Esophagus muscularis mucosa (tissue), 4 donors: Measurements from ENCODE around the gene MYO1G. TPM values are rescaled to one million over a fixed set of nuclear protein-coding genes. Genes with fewer than 3 reads are reported as not detected.

Experiments
- DNase-seq: peaks from one replicate; pipeline ENCODE4 v3.0.0-alpha.2; 2017; ENCODE audit errors: extremely low spot score
- H3K27ac ChIP-seq, 4 donors: fragments of 200-600 bp; sonication (generic); replicated peaks in 1 of 4; 1 replicate in 3 of 4; 2 replicates in 1 of 4; pipeline ENCODE4 v1.5.1; 2016 to 2019; ENCODE audit warnings: mild to moderate bottlenecking in 1 of 4
- H3K27me3 ChIP-seq, 4 donors: fragments of 200-600 bp; sonication (generic); one replicate each; pipeline versions ENCODE4 v1.5.1 to v1.6.0; 2016 to 2019
- H3K36me3 ChIP-seq, 4 donors: fragments of 200-600 bp; sonication (generic); one replicate each; pipeline ENCODE4 v1.5.1; 2016 to 2019
- H3K4me1 ChIP-seq, 4 donors: fragments of 200-600 bp; sonication (generic); one replicate each; pipeline ENCODE4 v1.5.1; 2016 to 2019
- H3K4me3 ChIP-seq, 4 donors: fragments of 200-600 bp; sonication (generic); 1 replicate in 2 of 4; 2 replicates in 2 of 4; pipeline ENCODE4 v1.5.1; 2016 to 2019; ENCODE audit warnings: mild to moderate bottlenecking in 4 of 4, moderate library complexity in 1 of 4
- H3K9me3 ChIP-seq, 4 donors: fragments of 200-600 bp; sonication (generic); 1 replicate in 3 of 4; 2 replicates in 1 of 4; pipeline ENCODE4 v1.5.1; 2016 to 2019
- EP300 ChIP-seq: sonication (generic); formaldehyde crosslinking; IDR thresholded peaks from one replicate; pipeline ENCODE4 v1.6.1; 2017; ENCODE audit warnings: antibody characterized with exemption
- POLR2A ChIP-seq: fragments of 450-650 bp; IDR thresholded peaks from one replicate; pipeline ENCODE4 v1.6.1; 2017; ENCODE audit warnings: antibody characterized with exemption, moderate library complexity, mild to moderate bottlenecking, low read depth
- POLR2AphosphoS5 ChIP-seq, 2 donors: sonication (generic); formaldehyde crosslinking; IDR thresholded peaks; one replicate each; pipeline ENCODE4 v1.6.1; 2017; ENCODE audit warnings: antibody characterized with exemption in 2 of 2
- WGBS: methylation state at CpG from one replicate; pipeline ENCODE4 v1.1.5; 2018; 5-methylcytosine and 5-hydroxymethylcytosine counted together
- intact Hi-C: fragments of 100-400 bp; cut with DNase I; formaldehyde crosslinking; loops from one replicate; pipeline ENCODE4 v1.15.1; 2023
- total RNA-seq, 4 donors: library from RNA; depleted of rRNA; stranded (reverse); fragments of >200 nt; gene quantifications; one replicate each; pipeline versions ENCODE4 v1.1.0 to v1.2.1, GENCODE V29; 2016
- TF ChIP-seq, protein P1 (sequence below), 3 experiments: fragments of 200-600 bp in 2 of 3; fragments of 450-650 bp in 1 of 3; sonication (generic) in 2 of 3; IDR thresholded peaks; one replicate each; pipeline ENCODE4 v1.5.1; 2017 to 2019; ENCODE audit warnings: antibody characterized with exemption in 3 of 3, mild to moderate bottlenecking in 2 of 3, moderate library complexity in 1 of 3

MYO1G gene
- total RNA-seq, 4 donors from 2014 or later, result 0.78 to 6.8 (median 3.1) TPM

DNA sequence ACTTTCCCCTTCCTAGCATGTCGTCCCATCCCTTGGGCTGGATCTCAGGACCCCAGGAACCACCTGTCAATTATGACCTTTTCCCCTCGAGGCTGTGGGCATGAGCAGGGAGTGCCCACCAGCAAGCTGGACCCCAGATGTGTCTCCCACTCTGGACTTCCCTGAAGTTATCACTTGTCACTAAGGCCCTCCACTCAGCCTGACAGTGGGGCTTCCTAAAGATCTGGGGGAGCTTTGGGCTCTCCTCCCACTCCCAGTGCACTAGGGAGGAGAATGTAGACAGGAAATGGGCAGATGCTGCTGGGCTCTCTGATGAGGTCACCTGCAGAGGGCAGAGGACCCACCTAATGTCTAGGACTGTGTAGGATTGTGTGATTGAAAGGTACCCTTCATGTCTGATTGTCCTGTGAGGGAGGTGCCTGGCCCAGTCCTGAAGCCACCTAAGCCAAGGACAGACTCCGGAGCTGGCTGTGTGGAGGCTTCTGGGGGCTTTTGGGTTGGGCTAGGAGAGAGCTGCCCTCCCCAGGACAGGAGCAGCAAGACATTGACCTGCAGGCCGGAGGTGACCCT, 18.7 kb downstream of the MYO1G start:
- no peak overlapping the region for H3K4me3 ChIP-seq
- peaks cover 0 to 30% (median 0%) of the 10 kb centered on the region in 4 donors for H3K27me3 ChIP-seq
- WGBS, result 66% methylated on average over 3 of the region's 4 CpGs
- TF ChIP-seq POLR2A, result no peak
- no peak for TF ChIP-seq EP300
- TF ChIP-seq POLR2AphosphoS5 (IDR thresholded peaks at IDR 0.05), result no peak
- TF ChIP-seq, protein P1, sequence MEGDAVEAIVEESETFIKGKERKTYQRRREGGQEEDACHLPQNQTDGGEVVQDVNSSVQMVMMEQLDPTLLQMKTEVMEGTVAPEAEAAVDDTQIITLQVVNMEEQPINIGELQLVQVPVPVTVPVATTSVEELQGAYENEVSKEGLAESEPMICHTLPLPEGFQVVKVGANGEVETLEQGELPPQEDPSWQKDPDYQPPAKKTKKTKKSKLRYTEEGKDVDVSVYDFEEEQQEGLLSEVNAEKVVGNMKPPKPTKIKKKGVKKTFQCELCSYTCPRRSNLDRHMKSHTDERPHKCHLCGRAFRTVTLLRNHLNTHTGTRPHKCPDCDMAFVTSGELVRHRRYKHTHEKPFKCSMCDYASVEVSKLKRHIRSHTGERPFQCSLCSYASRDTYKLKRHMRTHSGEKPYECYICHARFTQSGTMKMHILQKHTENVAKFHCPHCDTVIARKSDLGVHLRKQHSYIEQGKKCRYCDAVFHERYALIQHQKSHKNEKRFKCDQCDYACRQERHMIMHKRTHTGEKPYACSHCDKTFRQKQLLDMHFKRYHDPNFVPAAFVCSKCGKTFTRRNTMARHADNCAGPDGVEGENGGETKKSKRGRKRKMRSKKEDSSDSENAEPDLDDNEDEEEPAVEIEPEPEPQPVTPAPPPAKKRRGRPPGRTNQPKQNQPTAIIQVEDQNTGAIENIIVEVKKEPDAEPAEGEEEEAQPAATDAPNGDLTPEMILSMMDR (IDR thresholded peaks at IDR 0.05), result no peak
- intact Hi-C loops, result no loop called here
- no peaks in the 10 kb centered on the region for H3K9me3 ChIP-seq
- H3K27ac ChIP-seq, result no peak overlapping the region
- H3K36me3 ChIP-seq, result no peaks in the 10 kb centered on the region
- peaks cover 9 to 15% (median 14%) of the 10 kb centered on the region in 4 donors for H3K4me1 ChIP-seq
- DNase-seq, result no peak

DNA sequence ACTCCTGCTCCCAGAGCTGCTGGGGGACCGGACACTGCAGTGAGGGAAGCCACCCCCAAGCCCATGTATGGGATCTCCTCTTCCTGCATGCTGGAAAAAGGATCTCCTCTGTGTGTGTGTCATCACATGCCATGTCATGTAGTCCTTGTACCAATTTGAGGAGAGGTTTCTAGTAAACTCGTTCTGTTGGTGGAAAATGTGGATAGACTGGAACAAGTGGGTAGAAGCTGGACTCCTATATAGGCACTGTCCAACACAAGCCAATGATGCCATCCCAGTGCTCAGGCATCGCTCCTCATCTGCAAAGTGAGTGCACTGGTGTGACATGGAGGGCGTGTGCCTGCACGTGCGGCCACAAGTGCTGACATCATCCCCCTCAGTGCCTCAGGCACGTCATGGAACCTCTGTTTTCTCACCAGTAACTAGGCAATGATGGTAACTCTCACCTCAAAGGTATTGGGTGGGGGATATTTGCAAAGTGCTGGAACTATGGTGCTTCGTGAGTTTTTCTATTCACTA, 19.3 kb downstream of the MYO1G start:
- Histone ChIP-seq H3K27me3 (peaks cover 0 to 34% (median 0%) of the 10 kb centered on the region in 4 donors), H3K9me3 (no peaks in the 10 kb centered on the region), H3K4me1 (peaks cover 9 to 15% (median 14%) of the 10 kb centered on the region in 4 donors), H3K36me3 (no peaks in the 10 kb centered on the region), H3K4me3 (no peak overlapping the region), H3K27ac (no peak overlapping the region)
- intact Hi-C loops, result no loop called here
- WGBS, result 68% methylated on average over 7 of the region's 8 CpGs
- TF ChIP-seq POLR2A (no peak), EP300 (no peak), POLR2AphosphoS5 (IDR thresholded peaks at IDR 0.05) (no peak)
- TF ChIP-seq, protein P1 (IDR thresholded peaks at IDR 0.05), result no peak
- no peak for DNase-seq

DNA sequence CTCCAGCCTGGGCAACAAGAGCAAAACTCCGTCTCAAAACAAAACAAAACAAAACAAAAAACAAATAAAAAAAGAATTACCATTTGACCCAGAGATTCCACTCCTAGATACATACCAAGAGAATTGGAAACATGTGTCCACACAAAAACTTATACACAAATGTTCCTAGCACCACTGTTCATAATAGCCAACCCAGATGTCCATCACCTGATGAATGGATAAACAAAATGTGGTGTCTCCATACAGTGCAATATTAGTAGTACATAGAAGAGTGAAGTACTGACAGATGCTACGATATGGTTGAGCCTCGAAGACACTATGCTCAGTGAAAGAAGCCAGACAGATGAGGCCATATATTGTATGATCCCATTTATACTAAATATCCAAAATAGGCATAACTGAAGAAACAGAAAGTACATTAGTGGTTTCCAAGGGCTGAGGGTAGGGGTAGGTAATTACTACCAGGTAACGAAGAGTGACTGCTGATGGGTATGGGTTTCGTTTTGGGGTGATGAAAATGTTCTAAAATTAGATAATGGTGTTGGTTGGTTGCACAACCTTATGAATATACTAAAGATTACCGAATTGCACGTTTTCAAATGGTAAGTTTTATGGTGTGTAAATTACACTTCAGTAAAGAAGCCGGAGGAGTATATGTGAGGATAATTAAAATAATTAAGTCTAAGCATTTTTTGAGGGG, 20.0 kb downstream of the MYO1G start:
- TF ChIP-seq EP300 (no peak), POLR2A (no peak), POLR2AphosphoS5 (IDR thresholded peaks at IDR 0.05) (no peak)
- TF ChIP-seq, protein P1 (IDR thresholded peaks at IDR 0.05), result no peak
- H3K27me3 ChIP-seq, result peaks cover 0 to 38% (median 0%) of the 10 kb centered on the region in 4 donors
- intact Hi-C loops, result no loop called here
- H3K4me1 ChIP-seq, result peaks cover 9 to 15% (median 14%) of the 10 kb centered on the region in 4 donors
- WGBS, result 65% methylated on average over 8 of the region's 8 CpGs
- DNase-seq, result no peak
- H3K4me3 ChIP-seq, result no peak overlapping the region
- H3K36me3 ChIP-seq, result no peaks in the 10 kb centered on the region
- H3K9me3 ChIP-seq, result no peaks in the 10 kb centered on the region
- H3K27ac ChIP-seq, result no peak overlapping the region

DNA sequence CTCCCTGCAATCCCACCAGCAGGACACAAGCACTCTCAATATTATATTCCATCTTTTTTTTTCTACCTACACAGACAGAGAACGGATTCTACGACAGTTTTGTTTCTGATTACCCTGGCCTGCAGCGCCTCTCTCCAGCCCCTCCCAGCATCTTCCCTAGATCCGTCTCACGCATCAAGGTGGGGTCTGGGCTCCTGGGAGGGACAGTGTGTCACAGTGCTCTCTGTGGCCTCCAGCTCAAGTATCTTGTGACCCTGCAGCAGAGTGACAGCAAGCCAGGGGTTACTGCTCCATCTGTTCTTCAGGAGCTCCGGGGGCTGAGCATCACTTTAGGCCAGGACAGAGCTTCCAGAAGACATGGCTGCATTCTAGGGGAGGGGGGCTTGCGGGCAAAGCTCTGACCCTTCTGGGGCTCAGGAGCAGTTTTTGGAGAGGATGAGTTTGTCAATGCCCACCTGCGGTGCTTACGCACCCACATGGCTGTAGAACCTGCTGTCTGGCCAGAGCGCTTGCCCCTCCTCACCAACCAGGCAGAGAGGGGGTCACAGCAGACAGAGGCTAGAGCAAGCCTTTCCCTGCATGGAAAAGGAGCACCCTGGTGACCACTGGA, 22.6 kb downstream of the MYO1G start:
- Histone ChIP-seq H3K4me1 (no peaks in the 10 kb centered on the region), H3K9me3 (no peaks in the 10 kb centered on the region), H3K4me3 (no peak overlapping the region), H3K27ac (no peak overlapping the region), H3K36me3 (no peaks in the 10 kb centered on the region), H3K27me3 (peaks cover 0 to 23% (median 0%) of the 10 kb centered on the region in 4 donors)
- TF ChIP-seq POLR2AphosphoS5 (IDR thresholded peaks at IDR 0.05) (no peak), POLR2A (no peak), EP300 (no peak)
- TF ChIP-seq, protein P1 (IDR thresholded peaks at IDR 0.05), result no peak
- DNase-seq, result no peak
- intact Hi-C loops, result no loop called here
- WGBS, result 82% methylated on average over 8 of the region's 10 CpGs
